ENCODE data around the gene CLCN4. TPM values are rescaled to one million over a fixed set of nuclear protein-coding genes. Genes with fewer than 3 reads are reported as not detected.

CLCN4 gene
- total RNA-seq, 4 donors from 2014 or later = 3.9 to 6.7 (median 5.3) TPM

- no peak for DNase-seq (ENCODE audit: low spot score in 2 of 2)
- H3K4me3 ChIP-seq = no peak overlapping the region
- TF ChIP-seq POLR2A (IDR thresholded peaks at IDR 0.05) (no peak), EP300 (IDR thresholded peaks at IDR 0.05) (no peak), CTCF (IDR thresholded peaks at IDR 0.05) (no peak)
- peaks cover 0 to 4% of the 10 kb centered on the region in 2 donors for H3K27me3 ChIP-seq
- H3K4me1 ChIP-seq = peaks cover 0 to 7% (median 0%) of the 10 kb centered on the region in 4 donors
- H3K9me3 ChIP-seq = no peaks in the 10 kb centered on the region
- no peaks in the 10 kb centered on the region for H3K36me3 ChIP-seq
- 81 to 92% methylated on average over 14 to 15 of the region's 15 CpGs for WGBS, 2 donors
- H3K27ac ChIP-seq = no peak overlapping the region
These were observed 30.6 kb downstream of the CLCN4 start for GRCh38 chrX:10187421-10187820.

DNA sequence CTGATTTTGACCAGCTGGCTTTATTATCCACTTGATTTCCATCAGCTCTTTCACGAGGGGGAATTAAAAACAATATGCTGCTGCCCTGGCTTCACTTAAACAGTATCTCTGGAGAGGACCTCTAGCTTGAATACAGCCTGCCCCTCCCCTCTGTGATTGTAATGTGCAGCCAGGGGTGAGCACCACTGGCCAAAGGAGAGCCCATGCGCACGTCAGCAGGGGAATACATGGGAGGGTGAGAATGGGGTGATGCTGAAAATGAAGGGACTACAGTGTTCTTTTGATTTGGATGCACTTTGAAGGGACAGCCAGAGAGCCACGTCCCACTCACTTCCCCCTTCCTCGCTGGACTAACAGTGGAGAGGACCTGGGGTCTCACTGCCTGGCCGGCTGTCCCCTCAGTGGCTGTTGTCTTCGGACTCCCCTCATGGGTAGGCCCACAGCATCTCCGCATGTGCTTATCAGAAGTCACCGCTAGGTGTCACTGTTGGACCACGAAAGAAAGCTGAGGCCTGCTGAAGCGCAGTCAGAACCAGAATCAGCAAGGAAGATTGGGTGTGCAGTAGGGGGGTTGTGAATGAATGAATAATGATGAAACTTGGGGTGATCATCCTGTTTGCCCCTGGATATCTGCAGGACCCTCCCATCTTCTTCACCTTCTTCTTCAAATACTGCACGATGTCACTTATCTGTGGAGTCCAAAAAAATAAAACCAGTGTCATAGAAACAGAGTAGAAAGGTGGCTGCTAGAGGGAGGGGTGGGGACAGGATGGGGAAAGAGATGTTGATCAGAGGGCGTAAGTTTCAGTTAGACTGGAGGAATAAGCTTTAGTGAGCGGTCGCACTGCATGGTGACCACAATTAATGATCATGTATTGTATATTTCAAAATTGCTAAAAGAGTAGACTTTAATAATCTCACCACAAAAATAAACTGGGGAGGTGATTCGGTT, 32.8 kb downstream of the CLCN4 start:
- no peak for TF ChIP-seq POLR2A (IDR thresholded peaks at IDR 0.05)
- peak; percentile 61 to 94 (median 80) for TF ChIP-seq CTCF (IDR thresholded peaks at IDR 0.05)
- TF ChIP-seq EP300 (IDR thresholded peaks at IDR 0.05) = no peak
- H3K36me3 ChIP-seq = no peaks in the 10 kb centered on the region
- no peak overlapping the region for H3K4me3 ChIP-seq
- H3K9me3 ChIP-seq = no peaks in the 10 kb centered on the region
- peaks cover 0 to 7% (median 0%) of the 10 kb centered on the region in 4 donors for H3K4me1 ChIP-seq
- H3K27ac ChIP-seq = peak overlapping the region in 1 of 4 donors; percentile 20
- WGBS, 2 donors = 30 to 38% methylated on average over 10 to 16 of the region's 16 CpGs
- peak; percentile 51 to 81 for DNase-seq (ENCODE audit: low spot score in 2 of 2)
- H3K27me3 ChIP-seq = peaks cover 0 to 4% of the 10 kb centered on the region in 2 donors

GRCh38 chrX:10190367-10190766, 33.6 kb downstream of the CLCN4 start:
- peaks cover 0 to 4% of the 10 kb centered on the region in 2 donors for H3K27me3 ChIP-seq
- peaks cover 0 to 6% (median 0%) of the 10 kb centered on the region in 3 donors for H3K36me3 ChIP-seq
- WGBS, 2 donors = 0 to 3% methylated on average over 3 of the region's 3 CpGs
- TF ChIP-seq EP300 (IDR thresholded peaks at IDR 0.05) (peak in 1 of 2 donors; percentile 39), CTCF (IDR thresholded peaks at IDR 0.05) (peak; percentile 26 to 62 (median 50)), POLR2A (IDR thresholded peaks at IDR 0.05) (no peak)
- H3K4me3 ChIP-seq = no peak overlapping the region
- no peak overlapping the region for H3K27ac ChIP-seq
- DNase-seq (ENCODE audit: low spot score in 2 of 2) = peak in 1 of 2 donors; percentile 50
- peaks cover 0 to 7% (median 0%) of the 10 kb centered on the region in 4 donors for H3K4me1 ChIP-seq
- no peaks in the 10 kb centered on the region for H3K9me3 ChIP-seq

- H3K27me3 ChIP-seq = no peaks in the 10 kb centered on the region
These were observed 36.8 kb downstream of the CLCN4 start for GRCh38 chrX:10193587-10193986.

More at GRCh38 chrX:10193587-10193986, 36.8 kb downstream of the CLCN4 start:
- TF ChIP-seq EP300 (IDR thresholded peaks at IDR 0.05) (no peak), POLR2A (IDR thresholded peaks at IDR 0.05) (no peak), CTCF (IDR thresholded peaks at IDR 0.05) (no peak)
- Histone ChIP-seq H3K27ac (no peak overlapping the region), H3K9me3 (no peaks in the 10 kb centered on the region), H3K36me3 (peaks cover 0 to 15% (median 0%) of the 10 kb centered on the region in 3 donors), H3K4me3 (no peak overlapping the region), H3K4me1 (peaks cover 0 to 7% (median 0%) of the 10 kb centered on the region in 4 donors)
- no peak for DNase-seq (ENCODE audit: low spot score in 2 of 2)

All from tibial nerve (tissue), 4 donors.